ENCODE data around the gene POLRMT. TPM values are rescaled to one million over a fixed set of nuclear protein-coding genes. Genes with fewer than 3 reads are reported as not detected.

The POLRMT gene
- polyA plus RNA-seq, 1 experiment, result 15.5 TPM

- Histone ChIP-seq H3K9me3 (ENCODE audit: control insufficient read depth, insufficient read depth, low read length) (peaks cover 5% of the 10 kb centered on the region; the same call in 1 of the 2 replicates), H3K27ac (ENCODE audit: low read depth, low read length) (no peak overlapping the region), H3K4me3 (ENCODE audit: low read depth, low read length) (no peak overlapping the region), H3K27me3 (ENCODE audit: control insufficient read depth, insufficient read depth, low read length) (no peaks in the 10 kb centered on the region)
- TF ChIP-seq, protein P1, sequence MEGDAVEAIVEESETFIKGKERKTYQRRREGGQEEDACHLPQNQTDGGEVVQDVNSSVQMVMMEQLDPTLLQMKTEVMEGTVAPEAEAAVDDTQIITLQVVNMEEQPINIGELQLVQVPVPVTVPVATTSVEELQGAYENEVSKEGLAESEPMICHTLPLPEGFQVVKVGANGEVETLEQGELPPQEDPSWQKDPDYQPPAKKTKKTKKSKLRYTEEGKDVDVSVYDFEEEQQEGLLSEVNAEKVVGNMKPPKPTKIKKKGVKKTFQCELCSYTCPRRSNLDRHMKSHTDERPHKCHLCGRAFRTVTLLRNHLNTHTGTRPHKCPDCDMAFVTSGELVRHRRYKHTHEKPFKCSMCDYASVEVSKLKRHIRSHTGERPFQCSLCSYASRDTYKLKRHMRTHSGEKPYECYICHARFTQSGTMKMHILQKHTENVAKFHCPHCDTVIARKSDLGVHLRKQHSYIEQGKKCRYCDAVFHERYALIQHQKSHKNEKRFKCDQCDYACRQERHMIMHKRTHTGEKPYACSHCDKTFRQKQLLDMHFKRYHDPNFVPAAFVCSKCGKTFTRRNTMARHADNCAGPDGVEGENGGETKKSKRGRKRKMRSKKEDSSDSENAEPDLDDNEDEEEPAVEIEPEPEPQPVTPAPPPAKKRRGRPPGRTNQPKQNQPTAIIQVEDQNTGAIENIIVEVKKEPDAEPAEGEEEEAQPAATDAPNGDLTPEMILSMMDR (IDR thresholded peaks at IDR 0.05; ENCODE audit: low read depth, low read length), result no peak
- ChIA-PET POLR2A (no interaction called here), CTCF (no interaction called here)
- DNase-seq (ENCODE audit: low read depth, low spot score), result no peak
These were observed 19.4 kb downstream of the POLRMT start for GRCh38 chr19:613732-614567.

DNA sequence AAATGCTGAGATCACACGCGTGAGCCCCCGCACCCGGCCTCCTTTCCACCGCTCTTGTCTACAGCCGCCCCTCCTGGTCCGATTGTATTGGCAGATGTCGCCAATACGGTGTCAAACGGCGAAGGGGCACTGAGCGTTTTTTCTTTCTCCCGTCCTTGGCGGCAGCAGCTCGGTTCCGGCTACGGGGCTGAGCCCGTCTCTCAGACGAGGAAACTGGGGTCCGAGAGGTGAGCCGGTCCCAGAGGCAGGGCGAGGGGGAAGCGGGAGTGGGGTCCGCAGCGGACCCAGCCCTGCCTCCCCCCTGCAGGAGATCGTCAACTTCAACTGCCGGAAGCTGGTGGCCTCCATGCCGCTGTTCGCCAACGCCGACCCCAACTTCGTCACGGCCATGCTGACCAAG, 20.4 kb downstream of the POLRMT start:
- CTCF ChIA-PET, result no interaction called here
- TF ChIP-seq, protein P1 (IDR thresholded peaks at IDR 0.05; ENCODE audit: low read depth, low read length), result no peak
- H3K9me3 ChIP-seq (ENCODE audit: control insufficient read depth, insufficient read depth, low read length), result no peaks in the 10 kb centered on the region; the same call in 1 of the 2 replicates
- no peak overlapping the region for H3K4me3 ChIP-seq (ENCODE audit: low read depth, low read length)
- no peaks in the 10 kb centered on the region for H3K27me3 ChIP-seq (ENCODE audit: control insufficient read depth, insufficient read depth, low read length)
- POLR2A ChIA-PET, result no interaction called here
- H3K27ac ChIP-seq (ENCODE audit: low read depth, low read length), result no peak overlapping the region
- DNase-seq (ENCODE audit: low read depth, low spot score), result no peak

- DNase-seq (ENCODE audit: low read depth, low spot score), result peak; percentile 76
- no peaks in the 10 kb centered on the region for H3K27me3 ChIP-seq (ENCODE audit: control insufficient read depth, insufficient read depth, low read length)
- ChIA-PET CTCF (no interaction called here), POLR2A (interaction anchor here (0.6 kb wide), 1 partner anchor 859 kb away, joined by 3 read pairs; no protein-coding TSS in a partner anchor)
- TF ChIP-seq, protein P1 (IDR thresholded peaks at IDR 0.05; ENCODE audit: low read depth, low read length), result no peak
- no peaks in the 10 kb centered on the region; the same call in 1 of the 2 replicates for H3K9me3 ChIP-seq (ENCODE audit: control insufficient read depth, insufficient read depth, low read length)
- H3K4me3 ChIP-seq (ENCODE audit: low read depth, low read length), result no peak overlapping the region
- H3K27ac ChIP-seq (ENCODE audit: low read depth, low read length), result peak overlapping the region; percentile 87
These were observed 21.9 kb downstream of the POLRMT start for GRCh38 chr19:611481-611868.

DNA sequence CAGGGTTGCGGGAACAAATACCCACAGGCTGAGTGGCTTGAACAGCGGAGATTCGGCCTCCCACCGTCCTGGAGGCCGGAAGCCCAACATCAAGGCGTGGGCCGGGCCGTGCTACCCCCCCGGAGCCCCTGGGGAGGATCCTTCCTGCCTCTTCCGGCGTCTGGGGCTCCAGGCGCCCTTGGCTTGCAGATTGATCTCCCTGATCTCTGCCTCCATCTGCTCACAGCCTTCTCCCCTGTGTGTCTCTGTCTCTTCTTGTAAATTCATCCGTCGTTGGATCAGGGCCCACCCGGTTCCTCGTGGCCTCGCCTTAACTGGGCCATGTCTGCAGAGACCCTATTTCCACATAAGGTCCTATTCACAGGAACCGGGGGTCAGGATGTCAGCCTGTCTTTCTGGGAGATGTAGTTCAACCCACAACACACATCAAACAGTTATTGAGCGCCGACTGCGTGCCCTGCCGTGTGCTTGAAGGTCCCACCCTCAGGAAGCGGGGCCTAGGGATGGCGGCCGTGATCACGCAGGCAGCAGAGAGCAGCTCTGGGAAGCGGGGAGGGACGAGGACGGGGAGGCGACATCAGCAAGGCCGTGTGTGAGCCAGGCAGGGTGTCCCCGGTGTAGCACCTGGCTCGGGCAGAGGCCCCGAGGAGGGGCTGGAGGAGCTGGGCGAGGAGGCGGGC, 22.4 kb downstream of the POLRMT start:
- ChIA-PET CTCF (no interaction called here), POLR2A (interaction anchor here (0.5 kb wide), 1 partner anchor 159 kb away, joined by 3 read pairs; no protein-coding TSS in a partner anchor)
- Histone ChIP-seq H3K9me3 (ENCODE audit: control insufficient read depth, insufficient read depth, low read length) (no peaks in the 10 kb centered on the region; the same call in 1 of the 2 replicates), H3K27me3 (ENCODE audit: control insufficient read depth, insufficient read depth, low read length) (no peaks in the 10 kb centered on the region), H3K27ac (ENCODE audit: low read depth, low read length) (peak overlapping the region; percentile 87), H3K4me3 (ENCODE audit: low read depth, low read length) (no peak overlapping the region)
- DNase-seq (ENCODE audit: low read depth, low spot score), result peak; percentile 33
- TF ChIP-seq, protein P1 (IDR thresholded peaks at IDR 0.05; ENCODE audit: low read depth, low read length), result no peak
